Endothelial cell of umbilical vein (primary cell): ENCODE results near the gene CD47. TPM values are rescaled to one million over a fixed set of nuclear protein-coding genes. Genes with fewer than 3 reads are reported as not detected.

Experiments used
- BruUV-seq: library from RNA; stranded (reverse); fragments of 400-500 nt; replicated peaks from 2 replicates; lab custom pipeline; 2021; lab: Mats Ljungman, UMichigan
- CTCF ChIA-PET: fragments of 300-600, 350-600 bp; sonication (Branson Sonifier 250); formaldehyde crosslinking; loops from one replicate; lab custom pipeline; 2021; ENCODE audit warnings: antibody characterized with exemption, inconsistent platforms; lab: Charles Lee
- POLR2A ChIA-PET: fragments of 300-600, 350-600 bp; sonication (Branson Sonifier 250); formaldehyde crosslinking; loops from one replicate; lab custom pipeline; 2021; ENCODE audit warnings: antibody characterized with exemption, inconsistent platforms; lab: Charles Lee
- DNase-seq: peaks from one replicate; pipeline ENCODE4 v3.0.0-alpha.2; 2011; ENCODE audit warnings: low read depth, low spot score
- FAIRE-seq: peaks from 2 replicates; lab custom pipeline; 2011; peaks lifted over from hg19 to GRCh38; lab: Jason Lieb, UNC
- H2AFZ ChIP-seq: 2 replicates; pipeline ENCODE4 v1.6.0; 2012; ENCODE audit warnings: low read depth, low read length, control low read depth, inconsistent platforms
- H3K27ac ChIP-seq: 2 replicates; pipeline ENCODE4 v1.5.1; 2011; ENCODE audit warnings: low read depth, mild to moderate bottlenecking, control low read depth, low read length, moderate library complexity; ENCODE audit not compliant: insufficient read depth
- H3K27me3 ChIP-seq, 2 experiments: 2 replicates each; pipeline versions ENCODE4 v1.6.0 to v1.6.1; 2011; ENCODE audit warnings: low read length in 2 of 2, mixed read lengths in 1 of 2; ENCODE audit not compliant: control insufficient read depth in 2 of 2, insufficient read depth in 2 of 2
- H3K36me3 ChIP-seq, 2 experiments: 2 replicates in 1 of 2; 3 replicates in 1 of 2; pipeline ENCODE4 v1.5.1; 2011; ENCODE audit warnings: low read length in 2 of 2, mild to moderate bottlenecking in 1 of 2, moderate library complexity in 1 of 2; ENCODE audit not compliant: control insufficient read depth in 2 of 2, insufficient read depth in 2 of 2; ENCODE audit errors: extremely low read depth in 1 of 2
- H3K4me1 ChIP-seq: 3 replicates; pipeline ENCODE4 v1.5.1; 2011; ENCODE audit warnings: mild to moderate bottlenecking, low read length; ENCODE audit not compliant: control insufficient read depth, insufficient read depth; ENCODE audit errors: extremely low read depth
- H3K4me2 ChIP-seq: 2 replicates; pipeline ENCODE4 v1.6.1; 2011; ENCODE audit warnings: low read length, control low read depth, mixed read lengths; ENCODE audit not compliant: insufficient read depth
- H3K4me3 ChIP-seq, 3 experiments: fragments of 200-600 bp in 1 of 3; sonication (generic), shearing (Covaris generic) in 1 of 3; replicated peaks in 1 of 3; 2 replicates each; pipeline ENCODE4 v1.5.1; 2011 to 2016; ENCODE audit warnings: control low read depth in 3 of 3, low read length in 3 of 3, mild to moderate bottlenecking in 2 of 3, inconsistent platforms in 1 of 3, low read depth in 1 of 3, moderate library complexity in 1 of 3; ENCODE audit not compliant: insufficient read depth in 1 of 3
- H3K79me2 ChIP-seq: 2 replicates; pipeline ENCODE4 v1.6.0; 2012; ENCODE audit warnings: low read length, inconsistent platforms; ENCODE audit not compliant: control insufficient read depth, insufficient read depth
- H3K9ac ChIP-seq: replicated peaks from 2 replicates; pipeline ENCODE3; 2011; ENCODE audit warnings: low read length, control low read depth; ENCODE audit not compliant: insufficient read depth; ENCODE audit errors: extremely low read depth
- H3K9me1 ChIP-seq: replicated peaks from 3 replicates; pipeline ENCODE4 v1.6.0; 2011; ENCODE audit warnings: mild to moderate bottlenecking, low read length; ENCODE audit not compliant: control insufficient read depth, insufficient read depth; ENCODE audit errors: extremely low read depth
- H3K9me3 ChIP-seq: replicated peaks from 2 replicates; pipeline ENCODE4 v1.5.1; 2012; ENCODE audit warnings: low read length, inconsistent platforms; ENCODE audit not compliant: control insufficient read depth, insufficient read depth
- H4K20me1 ChIP-seq: replicated peaks from 2 replicates; pipeline ENCODE3; 2011; ENCODE audit warnings: mild to moderate bottlenecking, low read length; ENCODE audit not compliant: control insufficient read depth, insufficient read depth; ENCODE audit errors: extremely low read depth
- CTCF ChIP-seq, 2 donors: IDR thresholded peaks; 1 replicate in 1 of 2; 2 replicates in 1 of 2; pipeline ENCODE4 v1.5.1; 2011; ENCODE audit warnings: low read length in 2 of 2, mild to moderate bottlenecking in 2 of 2, moderate library complexity in 2 of 2, control low read depth in 1 of 2, inconsistent platforms in 1 of 2, low read depth in 1 of 2; ENCODE audit not compliant: insufficient read depth in 1 of 2; ENCODE audit errors: extremely low read depth in 1 of 2
- EZH2 ChIP-seq: IDR thresholded peaks from 2 replicates; pipeline ENCODE4 v1.6.1; 2012; ENCODE audit warnings: borderline replicate concordance, low read depth, mild to moderate bottlenecking, moderate library complexity, low read length, inconsistent platforms; ENCODE audit not compliant: severe bottlenecking
- FOS ChIP-seq: IDR thresholded peaks from 2 replicates; pipeline ENCODE4 v1.6.1; 2011; ENCODE audit warnings: mild to moderate bottlenecking, low read length, moderate library complexity, borderline replicate concordance; ENCODE audit not compliant: insufficient read depth
- GATA2 ChIP-seq: IDR thresholded peaks from 2 replicates; pipeline ENCODE4 v1.7.0; 2011; ENCODE audit warnings: low read depth, mild to moderate bottlenecking, moderate library complexity, mixed read lengths, low read length; ENCODE audit not compliant: insufficient read length, insufficient read depth
- JUN ChIP-seq: IDR thresholded peaks from 2 replicates; pipeline ENCODE4 v1.6.1; 2011; ENCODE audit warnings: borderline replicate concordance, low read depth; ENCODE audit not compliant: insufficient read length, insufficient read depth
- MAX ChIP-seq: IDR thresholded peaks from 2 replicates; pipeline ENCODE4 v1.6.1; 2011; ENCODE audit not compliant: insufficient read depth, insufficient read length
- MYC ChIP-seq: IDR thresholded peaks from one replicate; pipeline ENCODE4 v1.6.1; 2011; ENCODE audit warnings: mild to moderate bottlenecking, low read depth, low read length
- POLR2A ChIP-seq: IDR thresholded peaks from 2 replicates; pipeline ENCODE4 v1.6.1; 2012; ENCODE audit warnings: low read depth, mild to moderate bottlenecking, control low read depth, low read length
- POLR2AphosphoS5 ChIP-seq: IDR thresholded peaks from 2 replicates; pipeline ENCODE4 v1.6.1; 2012; ENCODE audit warnings: low read depth, mild to moderate bottlenecking, control low read depth, low read length, moderate library complexity; ENCODE audit not compliant: insufficient read depth
- dilution Hi-C: fragments of 300-500 bp; cut with MboI; formaldehyde crosslinking; loops from one replicate; pipeline ENCODE4 v1.15.0; 2019; ENCODE audit warnings: low sequenced_read_pairs; ENCODE audit not compliant: extremely low pct_ligation_motif_present
- intact Hi-C: fragments of 100-400 bp; cut with micrococcal nuclease; formaldehyde crosslinking; loops from one replicate; pipeline ENCODE4 v1.10.0; 2022
- polyA plus RNA-seq, 4 experiments: library from polyadenylated mRNA; depleted of rRNA in 3 of 4; stranded (reverse) in 3 of 4; unstranded in 1 of 4; fragments of >200 nt; gene quantifications; 2 replicates each; pipeline versions ENCODE4 v1.2.1 to v1.2.3, GENCODE V29; 2011 to 2012; ENCODE audit warnings: missing spikeins in 1 of 4
- total RNA-seq: library from RNA; stranded (reverse); gene quantifications from 2 replicates; pipeline ENCODE4 v1.2.3, GENCODE V29; 2021

Gene CD47
- total and polyA plus RNA-seq, 2 donors (not counting 3 experiments of a cell fraction or from before 2014, with no cell fraction given), result 29.3 to 32.2 TPM

GRCh38 chr3:108130236-108130635 is 39.4 kb upstream of the CD47 start:
- FAIRE-seq, result no peak
- Histone ChIP-seq H3K4me1 (peaks cover 39% of the 10 kb centered on the region), H3K9ac (no peak overlapping the region), H3K36me3 (no peaks in the 10 kb centered on the region), H4K20me1 (no peaks in the 10 kb centered on the region), H3K4me3 (no peak overlapping the region), H2AFZ (no peak overlapping the region), H3K27ac (no peak overlapping the region), H3K9me1 (no peaks in the 10 kb centered on the region), H3K79me2 (no peaks in the 10 kb centered on the region), H3K9me3 (no peaks in the 10 kb centered on the region), H3K4me2 (no peak overlapping the region), H3K27me3 (no peaks in the 10 kb centered on the region)
- BruUV-seq, result no TSS peak
- ChIA-PET POLR2A (no interaction called here), CTCF (no interaction called here)
- DNase-seq, result no peak
- intact Hi-C loops (no loop called here), dilution Hi-C loops (no loop called here)
- TF ChIP-seq MAX (no peak), POLR2A (no peak), JUN (no peak), POLR2AphosphoS5 (no peak), MYC (no peak), CTCF (IDR thresholded peaks at IDR 0.05; ENCODE audit: extremely low read depth in 1 of 2, insufficient read depth in 1 of 2, low read depth in 1 of 2, low read length in 2 of 2) (no peak), GATA2 (no peak), EZH2 (no peak), FOS (no peak)
